Measurements from ENCODE around the gene ST3GAL2. TPM values are rescaled to one million over a fixed set of nuclear protein-coding genes. Genes with fewer than 3 reads are reported as not detected.
A peak's percentile ranks its signal among the peaks of the same experiment; 100 is the strongest.

ST3GAL2 gene
- total and polyA plus RNA-seq, 8 donors: 3.5 to 16.2 (median 4.6) TPM

GRCh38 chr16:70472786-70473433, 34.0 kb upstream of the ST3GAL2 start:
- ATAC-seq (no peak), DNase-seq (peak in 1 of 6 donors; percentile 71), FAIRE-seq (no peak)
- Histone ChIP-seq H3K4me3 (no peak overlapping the region), H3K4me1 (peaks cover 0 to 3% (median 0%) of the 10 kb centered on the region in 3 donors), H3K27ac (no peak overlapping the region), H3K9me3 (no peaks in the 10 kb centered on the region), H3K36me3 (peaks cover 0 to 22% (median 6%) of the 10 kb centered on the region in 3 donors), H3K27me3 (no peaks in the 10 kb centered on the region)
- intact Hi-C loops (cut with DNase I): loop anchor here in 2 of 3 donors (5.0 to 10.0 kb wide), 2 partner anchors 76 to 78 kb away; no protein-coding TSS in a partner anchor
- 92 to 93% methylated on average over 28 of the region's 28 CpGs for WGBS, 2 donors
- TF ChIP-seq CTCF (IDR thresholded peaks at IDR 0.05): no peak

GRCh38 chr16:70470927-70471341, 32.0 kb upstream of the ST3GAL2 start:
- DNase-seq: peak in 4 of 6 donors; percentile 18 to 80 (median 48)
- TF ChIP-seq CTCF (IDR thresholded peaks at IDR 0.05): no peak
- Histone ChIP-seq H3K9me3 (no peaks in the 10 kb centered on the region), H3K4me3 (no peak overlapping the region), H3K27ac (no peak overlapping the region), H3K36me3 (peaks cover 0 to 22% (median 6%) of the 10 kb centered on the region in 3 donors), H3K27me3 (no peaks in the 10 kb centered on the region), H3K4me1 (no peaks in the 10 kb centered on the region)
- ATAC-seq: peak; percentile 33 to 85 (median 64)
- WGBS, 2 donors: 73 to 80% methylated on average over 17 of the region's 17 CpGs
- intact Hi-C loops (cut with DNase I): loop anchor here in 2 of 3 donors (5.0 to 10.0 kb wide), 2 partner anchors 74 to 76 kb away; no protein-coding TSS in a partner anchor
- FAIRE-seq: no peak

GRCh38 chr16:70470141-70470926, 31.4 kb upstream of the ST3GAL2 start:
- Histone ChIP-seq H3K9me3 (no peaks in the 10 kb centered on the region), H3K4me3 (no peak overlapping the region), H3K27ac (no peak overlapping the region), H3K4me1 (no peaks in the 10 kb centered on the region), H3K36me3 (peaks cover 0 to 18% (median 2%) of the 10 kb centered on the region in 3 donors), H3K27me3 (no peaks in the 10 kb centered on the region)
- intact Hi-C loops (cut with DNase I): loop anchor here in 2 of 3 donors (5.0 to 10.0 kb wide), 2 partner anchors 73 to 76 kb away; no protein-coding TSS in a partner anchor
- TF ChIP-seq CTCF (IDR thresholded peaks at IDR 0.05): no peak
- FAIRE-seq (no peak), DNase-seq (peak in 1 of 6 donors; percentile 50), ATAC-seq (peak in 1 of 4 donors; percentile 12)
- 93 to 97% methylated on average over 10 of the region's 10 CpGs for WGBS, 2 donors

GRCh38 chr16:70468776-70469525, 30.1 kb upstream of the ST3GAL2 start:
- intact Hi-C loops (cut with DNase I): no loop called here
- H3K4me1 ChIP-seq: no peaks in the 10 kb centered on the region
- H3K27ac ChIP-seq: no peak overlapping the region
- FAIRE-seq (no peak), ATAC-seq (no peak), DNase-seq (peak in 1 of 6 donors; percentile 61)
- H3K27me3 ChIP-seq: no peaks in the 10 kb centered on the region
- H3K36me3 ChIP-seq: peaks cover 0 to 19% (median 0%) of the 10 kb centered on the region in 3 donors
- H3K4me3 ChIP-seq: no peak overlapping the region
- no peak for TF ChIP-seq CTCF (IDR thresholded peaks at IDR 0.05)
- no peaks in the 10 kb centered on the region for H3K9me3 ChIP-seq
- 94 to 95% methylated on average over 12 to 16 of the region's 16 CpGs for WGBS, 2 donors
